HS-27A (cell line): ENCODE results near the gene DPEP1.
A peak's percentile ranks its signal among the peaks of the same experiment; 100 is the strongest.
"Not testable (repeated sequence)": the region's sequence is repeated elsewhere in the genome, so short reads cannot be mapped to it uniquely, and the experiment has no call there.

Experiments
- DNase-seq: peaks from one replicate; pipeline ENCODE4 v3.0.0-alpha.2; 2012; ENCODE audit warnings: low read depth, missing footprints

DPEP1 gene

GRCh38 chr16:89619840-89620239, 6.4 kb downstream of the DPEP1 start:
- no peak for DNase-seq

GRCh38 chr16:89620406-89620841, 7.0 kb downstream of the DPEP1 start:
- no peak for DNase-seq

- no peak for DNase-seq
Measured at GRCh38 chr16:89621136-89621697, 7.8 kb downstream of the DPEP1 start.

- DNase-seq: no peak
Measured at GRCh38 chr16:89621698-89622409, 8.4 kb downstream of the DPEP1 start.

GRCh38 chr16:89623511-89624261, 10.2 kb downstream of the DPEP1 start:
- DNase-seq: no peak

- DNase-seq: no peak
Measured at GRCh38 chr16:89624777-89625761, 11.6 kb downstream of the DPEP1 start.

GRCh38 chr16:89629827-89630610, 16.6 kb downstream of the DPEP1 start:
- DNase-seq: no peak

GRCh38 chr16:89633064-89633631, 19.7 kb downstream of the DPEP1 start:
- peak; percentile 74 for DNase-seq

GRCh38 chr16:89634463-89635385, 21.3 kb downstream of the DPEP1 start:
- not testable (repeated sequence) for DNase-seq

GRCh38 chr16:89636663-89637062, 23.2 kb downstream of the DPEP1 start:
- DNase-seq: no peak

GRCh38 chr16:89637379-89637778, 23.9 kb downstream of the DPEP1 start:
- no peak for DNase-seq

GRCh38 chr16:89638455-89638854, 25.0 kb downstream of the DPEP1 start:
- no peak for DNase-seq

GRCh38 chr16:89639385-89639784, 25.9 kb downstream of the DPEP1 start:
- no peak for DNase-seq

- no peak for DNase-seq
Measured at GRCh38 chr16:89641458-89642119, 28.1 kb downstream of the DPEP1 start.

GRCh38 chr16:89642574-89642973, 29.1 kb downstream of the DPEP1 start:
- no peak for DNase-seq

- DNase-seq: no peak
Measured at GRCh38 chr16:89643769-89644300, 30.4 kb downstream of the DPEP1 start.

- no peak for DNase-seq
Measured at GRCh38 chr16:89645122-89645521, 31.7 kb downstream of the DPEP1 start.

- DNase-seq: no peak
Measured at GRCh38 chr16:89646270-89646669, 32.8 kb downstream of the DPEP1 start.

- no peak for DNase-seq
Measured at GRCh38 chr16:89646906-89647305, 33.5 kb downstream of the DPEP1 start.
